Natural killer cell (primary cell): Measurements from ENCODE around the gene ADAMTS4. TPM values are rescaled to one million over a fixed set of nuclear protein-coding genes. Genes with fewer than 3 reads are reported as not detected.

Experiments
- ATAC-seq, 3 donors: fragments of 150-1000 bp in 2 of 3; fragments of 200-7000 bp in 1 of 3; cut with Tn5 transposase; 1 replicate in 1 of 3; 2 replicates in 2 of 3; pipeline ENCODE4 v1.10.0; 2021; ENCODE audit warnings: mild to moderate bottlenecking in 2 of 3, moderate library complexity in 2 of 3
- DNase-seq, 2 donors: peaks; one replicate each; pipeline versions ENCODE4 v3.0.0 to v3.0.0-alpha.2; 2013 to 2021; ENCODE audit warnings: mixed read lengths in 1 of 2
- H3K27ac ChIP-seq: one replicate; pipeline ENCODE4 v1.5.1; 2013; ENCODE audit warnings: mild to moderate bottlenecking, low read length
- H3K27me3 ChIP-seq: one replicate; pipeline ENCODE4 v1.6.1; 2013; ENCODE audit warnings: low read length; ENCODE audit not compliant: control insufficient read depth, insufficient read depth
- H3K36me3 ChIP-seq: one replicate; pipeline ENCODE4 v1.6.1; 2013; ENCODE audit warnings: low read length; ENCODE audit not compliant: control insufficient read depth, insufficient read depth
- H3K4me1 ChIP-seq: one replicate; pipeline ENCODE4 v1.6.1; 2013; ENCODE audit warnings: low read length; ENCODE audit not compliant: control insufficient read depth, insufficient read depth
- H3K4me3 ChIP-seq: one replicate; pipeline ENCODE4 v1.5.1; 2013; ENCODE audit warnings: low read length
- H3K9me3 ChIP-seq: one replicate; pipeline ENCODE4 v1.6.1; 2013; ENCODE audit warnings: low read length; ENCODE audit not compliant: control insufficient read depth, insufficient read depth
- H3K27ac Mint-ChIP-seq, 2 donors: one replicate each; pipeline ENCODE4 v1.8.0; 2022; ENCODE audit warnings: mild to moderate bottlenecking in 2 of 2, mixed read lengths in 2 of 2, moderate library complexity in 1 of 2
- H3K27me3 Mint-ChIP-seq, 2 donors: one replicate each; pipeline ENCODE4 v1.8.0; 2022; ENCODE audit warnings: low read depth in 2 of 2, mixed read lengths in 2 of 2
- H3K36me3 Mint-ChIP-seq: one replicate; pipeline ENCODE4 v1.8.0; 2022; ENCODE audit warnings: mixed read lengths
- H3K4me1 Mint-ChIP-seq, 2 donors: one replicate each; pipeline ENCODE4 v1.8.0; 2022; ENCODE audit warnings: mixed read lengths in 2 of 2
- H3K4me3 Mint-ChIP-seq: one replicate; pipeline ENCODE4 v1.8.0; 2022; ENCODE audit warnings: mild to moderate bottlenecking, moderate library complexity, mixed read lengths
- H3K9me3 Mint-ChIP-seq, 2 donors: one replicate each; pipeline ENCODE4 v1.8.0; 2022; ENCODE audit warnings: mixed read lengths in 2 of 2
- CTCF ChIP-seq: fragments of 200-600 bp; IDR thresholded peaks from one replicate; pipeline ENCODE4 v1.8.0; 2022; ENCODE audit warnings: antibody characterized with exemption
- WGBS: methylation state at CpG from one replicate; pipeline ENCODE4 v1.1.7; 2013; ENCODE audit warnings: missing lambda C conversion rate; ENCODE audit not compliant: insufficient coverage; 5-methylcytosine and 5-hydroxymethylcytosine counted together
- intact Hi-C: fragments of 100-400 bp; cut with micrococcal nuclease; formaldehyde crosslinking; loops from one replicate; pipeline ENCODE4 v1.14.2; 2022
- total RNA-seq, 4 donors: library from RNA; stranded (reverse); fragments of 120-200 nt in 1 of 4; gene quantifications; one replicate each; pipeline versions ENCODE4 v1.2.3 to v1.2.4, GENCODE V29; 2013 to 2022

The ADAMTS4 gene
- total RNA-seq, 3 donors from 2014 or later (not counting 1 experiment from before 2014, with no cell fraction given), result 0.14 to 0.20 (median 0.14) TPM

GRCh38 chr1:161209790-161210409, 11.0 kb upstream of the ADAMTS4 start:
- intact Hi-C loops, result loop anchor here (1.0 to 10.0 kb wide), 4 partner anchors 15 to 525 kb away; partner anchors contain the start of gene FCGR3A
- H3K27ac Mint-ChIP-seq, result peak overlapping the region; percentile 77 to 87
- Histone ChIP-seq H3K4me1 (peaks cover 16% of the 10 kb centered on the region), H3K36me3 (peaks cover 72% of the 10 kb centered on the region), H3K9me3 (no peaks in the 10 kb centered on the region), H3K27ac (no peak overlapping the region), H3K4me3 (no peak overlapping the region), H3K27me3 (no peaks in the 10 kb centered on the region)
- 47% methylated on average over 10 of the region's 11 CpGs for WGBS
- DNase-seq (peak; percentile 74 to 86), ATAC-seq (peak; percentile 96 to 100 (median 99))
- peak overlapping the region; percentile 52 for H3K4me3 Mint-ChIP-seq
- H3K27me3 Mint-ChIP-seq, result no peaks in the 10 kb centered on the region
- H3K4me1 Mint-ChIP-seq, result peaks cover 38 to 45% of the 10 kb centered on the region in 2 donors
- peaks cover 22% of the 10 kb centered on the region for H3K36me3 Mint-ChIP-seq
- no peaks in the 10 kb centered on the region for H3K9me3 Mint-ChIP-seq
- TF ChIP-seq CTCF, result peak; percentile 77

DNA sequence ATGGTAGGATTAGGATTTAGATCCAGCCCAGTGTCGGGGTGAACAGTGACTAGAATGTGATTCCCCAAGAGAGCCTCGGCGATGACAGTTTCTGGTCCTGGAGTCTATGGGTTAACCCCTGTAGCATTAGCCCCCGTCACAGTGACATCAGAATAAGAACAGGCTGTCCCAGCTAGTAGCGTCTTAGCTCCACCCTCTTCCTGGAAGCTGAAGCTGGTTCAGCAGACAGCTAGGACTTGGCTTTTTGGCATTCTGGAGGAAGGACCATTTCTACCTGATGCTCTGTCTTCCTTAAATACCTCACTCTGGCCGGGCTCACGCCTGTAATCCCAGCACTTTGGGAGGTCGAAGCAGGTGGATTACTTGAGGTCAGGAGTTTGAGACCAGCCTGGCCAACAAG, 8.3 kb upstream of the ADAMTS4 start:
- intact Hi-C loops, result no loop called here
- Histone ChIP-seq H3K27me3 (no peaks in the 10 kb centered on the region), H3K36me3 (peaks cover 61% of the 10 kb centered on the region), H3K4me3 (no peak overlapping the region), H3K4me1 (peaks cover 19% of the 10 kb centered on the region), H3K27ac (no peak overlapping the region), H3K9me3 (no peaks in the 10 kb centered on the region)
- ATAC-seq (no peak), DNase-seq (no peak)
- H3K27me3 Mint-ChIP-seq, result no peaks in the 10 kb centered on the region
- H3K36me3 Mint-ChIP-seq, result peaks cover 22% of the 10 kb centered on the region
- no peak overlapping the region for H3K4me3 Mint-ChIP-seq
- no peak for TF ChIP-seq CTCF
- WGBS, result 94% methylated on average over 8 of the region's 8 CpGs
- H3K4me1 Mint-ChIP-seq, result peaks cover 36 to 38% of the 10 kb centered on the region in 2 donors
- H3K9me3 Mint-ChIP-seq, result no peaks in the 10 kb centered on the region
- H3K27ac Mint-ChIP-seq, result no peak overlapping the region

- Histone ChIP-seq H3K36me3 (peaks cover 55% of the 10 kb centered on the region), H3K27ac (no peak overlapping the region), H3K4me1 (peaks cover 23% of the 10 kb centered on the region), H3K9me3 (no peaks in the 10 kb centered on the region), H3K4me3 (no peak overlapping the region), H3K27me3 (no peaks in the 10 kb centered on the region)
- 95% methylated on average over 12 of the region's 12 CpGs for WGBS
- ATAC-seq, result no peak
- peaks cover 40 to 42% of the 10 kb centered on the region in 2 donors for H3K4me1 Mint-ChIP-seq
- H3K4me3 Mint-ChIP-seq, result no peak overlapping the region
- no peak for DNase-seq
- TF ChIP-seq CTCF, result no peak
- intact Hi-C loops, result no loop called here
- H3K27ac Mint-ChIP-seq, result peak overlapping the region in 1 of 2 donors; percentile 38
- no peaks in the 10 kb centered on the region for H3K27me3 Mint-ChIP-seq
- H3K36me3 Mint-ChIP-seq, result peaks cover 22% of the 10 kb centered on the region
- H3K9me3 Mint-ChIP-seq, result no peaks in the 10 kb centered on the region
Observed at GRCh38 chr1:161206411-161207140, 7.7 kb upstream of the ADAMTS4 start.
